ENCODE data around the gene BRMS1. TPM values are rescaled to one million over a fixed set of nuclear protein-coding genes. Genes with fewer than 3 reads are reported as not detected.

The BRMS1 gene
- total and polyA plus RNA-seq, 7 donors = 12.6 to 152 (median 33.8) TPM

- ATAC-seq (no peak), DNase-seq (peak in 1 of 2 donors; percentile 51)
- intact Hi-C loops (cut with DNase I) = no loop called here
- 80 to 89% (median 83%) methylated on average over 16 to 17 of the region's 17 CpGs for whole genome bisulfite sequencing, 3 donors
- Histone ChIP-seq H3K4me3 (no peak overlapping the region), H3K9me3 (no peaks in the 10 kb centered on the region), H3K36me3 (ENCODE audit: insufficient read depth in 1 of 2, low read depth in 1 of 2) (peaks cover 0 to 61% of the 10 kb centered on the region in 2 donors), H3K4me1 (peaks cover 31% of the 10 kb centered on the region), H3K27ac (no peak overlapping the region), H3K27me3 (ENCODE audit: insufficient read depth in 3 of 3, low read length in 2 of 3) (no peaks in the 10 kb centered on the region)
- no peak for TF ChIP-seq CTCF (IDR thresholded peaks at IDR 0.05)
Observed at GRCh38 chr11:66338276-66339161, 6.4 kb downstream of the BRMS1 start.

GRCh38 chr11:66337103-66337899 lies 7.6 kb downstream of the BRMS1 start:
- Histone ChIP-seq H3K4me1 (peaks cover 31% of the 10 kb centered on the region), H3K27ac (peak overlapping the region; percentile 89), H3K36me3 (ENCODE audit: insufficient read depth in 1 of 2, low read depth in 1 of 2) (peaks cover 0 to 67% of the 10 kb centered on the region in 2 donors), H3K4me3 (peak overlapping the region; percentile 78), H3K9me3 (no peaks in the 10 kb centered on the region), H3K27me3 (ENCODE audit: insufficient read depth in 3 of 3, low read length in 2 of 3) (no peaks in the 10 kb centered on the region)
- intact Hi-C loops (cut with DNase I) = no loop called here
- no peak for TF ChIP-seq CTCF (IDR thresholded peaks at IDR 0.05)
- peak in 1 of 2 donors; percentile 50 for DNase-seq
- WGBS, 3 donors = 40 to 53% (median 43%) methylated on average over 17 to 18 of the region's 18 CpGs
- ATAC-seq = no peak

GRCh38 chr11:66336234-66337102 lies 8.4 kb downstream of the BRMS1 start, which contains the start of gene RIN1:
Gene RIN1, minus strand, starts transcription at chr11:66336434. Its CDS starts 32 bp downstream, at chr11:66336402.
- Histone ChIP-seq H3K36me3 (ENCODE audit: insufficient read depth in 1 of 2, low read depth in 1 of 2) (peaks cover 0 to 64% of the 10 kb centered on the region in 2 donors), H3K4me1 (peaks cover 31% of the 10 kb centered on the region), H3K9me3 (no peaks in the 10 kb centered on the region), H3K27ac (peak within 1 kb of the TSS; percentile 89), H3K4me3 (peak within 1 kb of the TSS; percentile 78), H3K27me3 (ENCODE audit: insufficient read depth in 3 of 3, low read length in 2 of 3) (no peaks in the 10 kb centered on the region)
- intact Hi-C loops (cut with DNase I) = no loop called here
- ATAC-seq = peak; percentile 83 to 90 (median 88)
- 3 to 5% (median 4%) methylated on average over 22 of the region's 22 CpGs for WGBS, 3 donors
- TF ChIP-seq CTCF (IDR thresholded peaks at IDR 0.05) = peak; percentile 46
- DNase-seq = peak; percentile 69 to 82

- peak; percentile 35 to 56 (median 45) for ATAC-seq
- Histone ChIP-seq H3K27me3 (ENCODE audit: insufficient read depth in 3 of 3, low read length in 2 of 3) (no peaks in the 10 kb centered on the region), H3K9me3 (no peaks in the 10 kb centered on the region), H3K4me1 (peaks cover 31% of the 10 kb centered on the region), H3K4me3 (peak overlapping the region; percentile 78), H3K27ac (peak overlapping the region; percentile 89), H3K36me3 (ENCODE audit: insufficient read depth in 1 of 2, low read depth in 1 of 2) (peaks cover 0 to 56% of the 10 kb centered on the region in 2 donors)
- intact Hi-C loops (cut with DNase I) = no loop called here
- TF ChIP-seq CTCF (IDR thresholded peaks at IDR 0.05) = no peak
- DNase-seq = peak; percentile 47 to 72
- WGBS, 3 donors = 7 to 11% (median 11%) methylated on average over 30 to 35 of the region's 35 CpGs
Observed at GRCh38 chr11:66335531-66336233, 9.2 kb downstream of the BRMS1 start.
